ENCODE measurements around the gene TYW1B.
"Not testable (repeated sequence)": the region's sequence is repeated elsewhere in the genome, so short reads cannot be mapped to it uniquely, and the experiment has no call there.

- not testable (repeated sequence) for TF ChIP-seq POLR2AphosphoS5 (IDR thresholded peaks at IDR 0.05; ENCODE audit: insufficient read depth, low read depth, low read length); CTCF (IDR thresholded peaks at IDR 0.05; ENCODE audit: extremely low read depth in 1 of 2, insufficient read depth in 1 of 2, low read depth in 1 of 2, low read length in 2 of 2); POLR2A (IDR thresholded peaks at IDR 0.05; ENCODE audit: low read depth, low read length); EZH2 (IDR thresholded peaks at IDR 0.05; ENCODE audit: borderline replicate concordance, low read depth, low read length, severe bottlenecking); GATA2 (IDR thresholded peaks at IDR 0.05; ENCODE audit: insufficient read depth, insufficient read length, low read depth, low read length); MAX (IDR thresholded peaks at IDR 0.05; ENCODE audit: insufficient read depth, insufficient read length); JUN (IDR thresholded peaks at IDR 0.05; ENCODE audit: borderline replicate concordance, insufficient read depth, insufficient read length, low read depth); MYC (IDR thresholded peaks at IDR 0.05; ENCODE audit: low read depth, low read length)
These were observed 199.6 kb downstream of the TYW1B start for GRCh38 chr7:72628375-72628774.
